HepG2 (cell line): ENCODE data around the gene ACTRT2. TPM values are rescaled to one million over a fixed set of nuclear protein-coding genes. Genes with fewer than 3 reads are reported as not detected.

ENCODE experiments used
- ATAC-seq: fragments of 200-7000 bp; cut with Tn5 transposase; 3 replicates; pipeline ENCODE4 v1.9.1; 2020; ENCODE audit warnings: mild to moderate bottlenecking, moderate library complexity
- BruUV-seq: library from RNA; stranded (reverse); fragments of 400-500 nt; replicated peaks from 2 replicates; lab custom pipeline; 2021; lab: Mats Ljungman, UMichigan
- CTCF ChIA-PET: fragments of 300-600 bp; formaldehyde crosslinking; extraction: SDS; loops from one replicate; lab custom pipeline; 2021; ENCODE audit warnings: low total read pairs, inconsistent platforms, low intra/inter-chr PET ratio; lab: Yijun Ruan, JAX
- POLR2A ChIA-PET: fragments of 350-600 bp; sonication (Branson Sonifier 250); formaldehyde crosslinking; loops from one replicate; lab custom pipeline; 2020; ENCODE audit warnings: antibody characterized with exemption, inconsistent platforms; lab: Yijun Ruan, JAX
- DNase-seq: peaks from one replicate; pipeline ENCODE4 v3.0.0-alpha.2; 2015; ENCODE audit warnings: low spot score
- FAIRE-seq: peaks from 3 replicates; lab custom pipeline; 2011; peaks lifted over from hg19 to GRCh38; lab: Jason Lieb, UNC
- H2AFZ ChIP-seq: one replicate; pipeline ENCODE4 v1.6.1; 2011; ENCODE audit warnings: low read length, inconsistent platforms
- H3K27ac ChIP-seq: fragments of 300-600 bp; 3 replicates; pipeline ENCODE4 v1.8.0; 2011; ENCODE audit warnings: mixed run types, mild to moderate bottlenecking, mixed read lengths, low read length, inconsistent platforms; ENCODE audit not compliant: insufficient read depth; ENCODE audit errors: extremely low read length
- H3K27me3 ChIP-seq, 2 experiments: fragments of 200-600 bp in 1 of 2; 2 replicates in 1 of 2; 3 replicates in 1 of 2; pipeline versions ENCODE4 v1.6.0 to v1.8.0; 2011; ENCODE audit warnings: low read length in 2 of 2, mild to moderate bottlenecking in 2 of 2, moderate library complexity in 2 of 2, inconsistent platforms in 1 of 2; ENCODE audit not compliant: insufficient read depth in 2 of 2, control insufficient read depth in 1 of 2
- H3K36me3 ChIP-seq, 2 experiments: fragments of 200-600 bp in 1 of 2; replicated peaks in 1 of 2; 2 replicates in 1 of 2; 3 replicates in 1 of 2; pipeline versions ENCODE4 v1.5.1 to v1.8.0; 2011; ENCODE audit warnings: low read length in 2 of 2, inconsistent platforms in 1 of 2; ENCODE audit not compliant: insufficient read depth in 2 of 2, control insufficient read depth in 1 of 2
- H3K4me1 ChIP-seq: 2 replicates; pipeline ENCODE4 v1.5.1; 2012; ENCODE audit warnings: low read length, inconsistent platforms; ENCODE audit not compliant: insufficient read depth
- H3K4me2 ChIP-seq: 2 replicates; pipeline ENCODE4 v1.6.0; 2011; ENCODE audit warnings: low read depth, low read length, inconsistent platforms
- H3K4me3 ChIP-seq, 3 experiments: fragments of 200-600 bp in 1 of 3; sonication (generic), shearing (Covaris generic) in 1 of 3; replicated peaks in 1 of 3; 2 replicates each; pipeline ENCODE4 v1.5.1; 2011 to 2016; ENCODE audit warnings: low read length in 3 of 3, inconsistent platforms in 2 of 3, low read depth in 2 of 3, mild to moderate bottlenecking in 2 of 3, control low read depth in 1 of 3, mixed read lengths in 1 of 3; ENCODE audit not compliant: insufficient read depth in 1 of 3
- H3K79me2 ChIP-seq: one replicate; pipeline ENCODE4 v1.6.1; 2011; ENCODE audit warnings: low read length, inconsistent platforms; ENCODE audit not compliant: insufficient read depth
- H3K9ac ChIP-seq: 2 replicates; pipeline ENCODE4 v1.6.0; 2011; ENCODE audit warnings: mild to moderate bottlenecking, low read depth, low read length, inconsistent platforms; ENCODE audit not compliant: insufficient read depth
- H3K9me3 ChIP-seq: 2 replicates; pipeline ENCODE4 v1.5.1; 2012; ENCODE audit warnings: mild to moderate bottlenecking, low read length
- H4K20me1 ChIP-seq: 2 replicates; pipeline ENCODE4 v1.6.0; 2011; ENCODE audit warnings: inconsistent platforms, mild to moderate bottlenecking, low read length, moderate library complexity; ENCODE audit not compliant: insufficient read depth
- AGO2 ChIP-seq: fragments of 200-400 bp; formaldehyde crosslinking; optimal IDR thresholded peaks from 2 replicates; pipeline ENCODE3; 2017; ENCODE audit warnings: mild to moderate bottlenecking, low read depth, low read length, moderate library complexity
- CHD2 ChIP-seq: IDR thresholded peaks from 2 replicates; pipeline ENCODE4 v1.6.1; 2011; ENCODE audit warnings: low read depth, low read length, improper control_type of control experiment
- MAF1 ChIP-seq: sonication (generic); formaldehyde crosslinking; IDR thresholded peaks from 2 replicates; pipeline ENCODE4 v1.5.0; 2020; ENCODE audit warnings: missing genetic modification reagents, borderline replicate concordance
- NFKBIZ ChIP-seq: IDR thresholded peaks from 2 replicates; pipeline ENCODE4 v1.6.1; 2018; ENCODE audit warnings: missing genetic modification reagents, missing compliant biosample characterization
- SP1 ChIP-seq, 2 experiments: fragments of 450-650 bp in 1 of 2; sonication (generic) in 1 of 2; formaldehyde crosslinking in 1 of 2; IDR thresholded peaks; 2 replicates each; pipeline versions ENCODE4 v1.4.0 to v1.6.1; 2016 to 2020; ENCODE audit warnings: missing genetic modification reagents in 1 of 2
- THAP11 ChIP-seq: IDR thresholded peaks from 2 replicates; pipeline ENCODE4 v1.6.1; 2016; ENCODE audit warnings: missing biosample characterization, missing genetic modification reagents
- ZBTB38 ChIP-seq: sonication (generic); formaldehyde crosslinking; IDR thresholded peaks from 2 replicates; pipeline ENCODE4 v1.5.1; 2020; ENCODE audit warnings: mild to moderate bottlenecking, missing genetic modification reagents
- ZNF891 ChIP-seq: sonication (generic); formaldehyde crosslinking; IDR thresholded peaks from 2 replicates; pipeline ENCODE4 v1.5.0; 2020; ENCODE audit warnings: mild to moderate bottlenecking, missing genetic modification reagents
- ZSCAN31 ChIP-seq: sonication (generic); formaldehyde crosslinking; IDR thresholded peaks from 2 replicates; pipeline ENCODE4 v1.5.0; 2020; ENCODE audit warnings: low read depth, mild to moderate bottlenecking, missing genetic modification reagents
- WGBS: methylation state at CpG from one replicate; pipeline ENCODE4 v1.1.6; 2017; ENCODE audit warnings: low lambda C conversion rate; 5-methylcytosine and 5-hydroxymethylcytosine counted together
- in situ Hi-C: cut with HindIII; loops from 2 replicates; pipeline ENCODE4 v1.10.0; 2017; ENCODE audit warnings: low pct_unique_long_range_greater_than_20kb; ENCODE audit not compliant: extremely low pct_ligation_motif_present
- intact Hi-C: fragments of 100-400 bp; cut with micrococcal nuclease; formaldehyde crosslinking; loops from one replicate; pipeline ENCODE4 v1.10.0; 2022; ENCODE audit not compliant: unreplicated experiment
- polyA plus RNA-seq, 8 experiments: library from polyadenylated mRNA; depleted of rRNA in 3 of 8; stranded (reverse) in 7 of 8; unstranded in 1 of 8; fragments of >200 nt; fragmentation: Illumina TruSeq in 4 of 8; extraction: Trizol in 4 of 8; gene quantifications; 2 replicates each; pipeline versions ENCODE4 v1.2.1 to v1.2.3, GENCODE V29; 2011 to 2016; ENCODE audit warnings: low read depth in 4 of 8, missing spikeins in 1 of 8, mixed read lengths in 1 of 8; ENCODE audit not compliant: insufficient read depth in 1 of 8
- total RNA-seq, 5 experiments: library from RNA; depleted of rRNA; stranded (reverse); fragments of >200 nt; fragmentation: Illumina TruSeq; extraction: Trizol; gene quantifications; 2 replicates each; pipeline ENCODE4 v1.2.3, GENCODE V29; 2016; ENCODE audit warnings: low read depth in 1 of 5
- TF ChIP-seq, protein P1 (sequence below): sonication (generic); formaldehyde crosslinking; IDR thresholded peaks from 2 replicates; pipeline ENCODE4 v1.5.0; 2020; ENCODE audit warnings: mild to moderate bottlenecking, low read depth, missing genetic modification reagents, borderline replicate concordance
- TF ChIP-seq, protein P2 (sequence below): sonication (generic); formaldehyde crosslinking; IDR thresholded peaks from 2 replicates; pipeline ENCODE4 v1.4.0; 2020; ENCODE audit warnings: missing genetic modification reagents

Gene ACTRT2
- total and polyA plus RNA-seq, 2 of the 13 experiments (the other 11 are each of a cell fraction or from before 2014, with no cell fraction given), result not detected

GRCh38 chr1:3067301-3067670, 46.0 kb downstream of the ACTRT2 start (continued):
- no peak for TF ChIP-seq SP1 (IDR thresholded peaks at IDR 0.05)
- no peak for TF ChIP-seq SP1 (CRISPR knock-in tag; IDR thresholded peaks at IDR 0.05)
- no peak for TF ChIP-seq THAP11 (CRISPR knock-in tag)
- TF ChIP-seq AGO2, result no peak
- TF ChIP-seq, protein P1, sequence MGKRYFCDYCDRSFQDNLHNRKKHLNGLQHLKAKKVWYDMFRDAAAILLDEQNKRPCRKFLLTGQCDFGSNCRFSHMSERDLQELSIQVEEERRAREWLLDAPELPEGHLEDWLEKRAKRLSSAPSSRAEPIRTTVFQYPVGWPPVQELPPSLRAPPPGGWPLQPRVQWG (CRISPR knock-in tag), result no peak
- no peak for TF ChIP-seq ZBTB38 (CRISPR knock-in tag)
- no peak for TF ChIP-seq MAF1 (CRISPR knock-in tag)
- no peak for TF ChIP-seq NFKBIZ (CRISPR knock-in tag)
- no peak for TF ChIP-seq CHD2
- TF ChIP-seq ZNF891 (CRISPR knock-in tag), result no peak
- TF ChIP-seq, all 625 proteins: peak for 0

- Histone ChIP-seq H3K4me3 (no peak overlapping the region), H3K79me2 (peaks cover 2% of the 10 kb centered on the region), H3K9ac (no peak overlapping the region), H3K9me3 (no peaks in the 10 kb centered on the region), H3K27ac (no peak overlapping the region), H2AFZ (no peak overlapping the region), H3K4me1 (peaks cover 35% of the 10 kb centered on the region), H3K36me3 (no peaks in the 10 kb centered on the region), H3K27me3 (peaks cover 4 to 35% of the 10 kb centered on the region in 2 experiments), H3K4me2 (no peak overlapping the region), H4K20me1 (no peaks in the 10 kb centered on the region)
- 95% methylated on average over 80 of the region's 97 CpGs for WGBS
- FAIRE-seq (no peak), ATAC-seq (no peak), DNase-seq (no peak)
- BruUV-seq, result no TSS peak
- in situ Hi-C loops (loop anchor here (5.0 to 25.0 kb wide), 2 partner anchors 219 to 354 kb away; no protein-coding TSS in a partner anchor), intact Hi-C loops (loop anchor here (5.0 kb wide), 1 partner anchor 344 kb away; no protein-coding TSS in a partner anchor)
- TF ChIP-seq ZBTB38 (CRISPR knock-in tag) (0 out of 2 replicates have a peak, but pooled peaks have one; percentile 47), ZSCAN31 (CRISPR knock-in tag) (no peak)
- TF ChIP-seq, protein P2, sequence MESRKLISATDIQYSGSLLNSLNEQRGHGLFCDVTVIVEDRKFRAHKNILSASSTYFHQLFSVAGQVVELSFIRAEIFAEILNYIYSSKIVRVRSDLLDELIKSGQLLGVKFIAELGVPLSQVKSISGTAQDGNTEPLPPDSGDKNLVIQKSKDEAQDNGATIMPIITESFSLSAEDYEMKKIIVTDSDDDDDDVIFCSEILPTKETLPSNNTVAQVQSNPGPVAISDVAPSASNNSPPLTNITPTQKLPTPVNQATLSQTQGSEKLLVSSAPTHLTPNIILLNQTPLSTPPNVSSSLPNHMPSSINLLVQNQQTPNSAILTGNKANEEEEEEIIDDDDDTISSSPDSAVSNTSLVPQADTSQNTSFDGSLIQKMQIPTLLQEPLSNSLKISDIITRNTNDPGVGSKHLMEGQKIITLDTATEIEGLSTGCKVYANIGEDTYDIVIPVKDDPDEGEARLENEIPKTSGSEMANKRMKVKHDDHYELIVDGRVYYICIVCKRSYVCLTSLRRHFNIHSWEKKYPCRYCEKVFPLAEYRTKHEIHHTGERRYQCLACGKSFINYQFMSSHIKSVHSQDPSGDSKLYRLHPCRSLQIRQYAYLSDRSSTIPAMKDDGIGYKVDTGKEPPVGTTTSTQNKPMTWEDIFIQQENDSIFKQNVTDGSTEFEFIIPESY, result 0 out of 2 replicates have a peak, but pooled peaks have one; percentile 22
- POLR2A ChIA-PET, result interaction anchor here (0.9 to 1.6 kb wide), 2 partner anchors 253 to 273 kb away, joined by 3 read pairs; no protein-coding TSS in a partner anchor
- CTCF ChIA-PET, result interaction anchor here (1.5 kb wide), 1 partner anchor 356 kb away, joined by 3 read pairs; no protein-coding TSS in a partner anchor
Measured at GRCh38 chr1:3067671-3068563, 46.6 kb downstream of the ACTRT2 start.
